Measurements from ENCODE around the gene NPHS1.

GRCh38 chr19:35861640-35862160 is 9.4 kb upstream of the NPHS1 start:
- no peak for TF ChIP-seq E2F4 (CRISPR knock-in tag; IDR thresholded peaks at IDR 0.05; ENCODE audit: low read depth)
- no peak for TF ChIP-seq ZNF280B (CRISPR knock-in tag; IDR thresholded peaks at IDR 0.05)
- no peak for TF ChIP-seq RAD21 (CRISPR knock-in tag; conservative IDR thresholded peaks at IDR 0.05 in 1 of 2, IDR thresholded peaks at IDR 0.05 in 1 of 2)
- TF ChIP-seq EZH2 (IDR thresholded peaks at IDR 0.05; ENCODE audit: borderline replicate concordance, low read depth, low read length): no peak
- no peak for TF ChIP-seq HES1 (IDR thresholded peaks at IDR 0.05; ENCODE audit: low read depth)
- TF ChIP-seq ZNF740 (CRISPR knock-in tag; IDR thresholded peaks at IDR 0.05): no peak
- TF ChIP-seq ZNF740 (tag; IDR thresholded peaks at IDR 0.05): no peak
- TF ChIP-seq SREBF2 (CRISPR knock-in tag; IDR thresholded peaks at IDR 0.05): no peak
- TF ChIP-seq CTCF (IDR thresholded peaks at IDR 0.05 in 2 of 3, conservative IDR thresholded peaks at IDR 0.05 in 1 of 3; ENCODE audit: insufficient read depth in 2 of 3, low read depth in 1 of 3, low read length in 3 of 3): no peak
- TF ChIP-seq KLF16 (IDR thresholded peaks at IDR 0.05): no peak
- no peak for TF ChIP-seq MAX (CRISPR knock-in tag; IDR thresholded peaks at IDR 0.05)
- no peak for TF ChIP-seq PCBP1 (IDR thresholded peaks at IDR 0.05; ENCODE audit: low read depth, low read length, poor library complexity, severe bottlenecking)

Data from K562 (cell line).